Stimulated activated CD8-positive, alpha-beta memory T cell treated with anti-CD3 and anti-CD28 coated beads, Interleukin-12 subunit alpha, Interleukin-12 subunit beta, amount 100 ng/mL, for 24 hours (primary cell): ENCODE results near the gene RXFP3.

ENCODE experiments used
- DNase-seq: peaks from one replicate; pipeline ENCODE4 v3.0.0-alpha.2; 2020; ENCODE audit errors: extremely low read depth

Gene RXFP3

DNA sequence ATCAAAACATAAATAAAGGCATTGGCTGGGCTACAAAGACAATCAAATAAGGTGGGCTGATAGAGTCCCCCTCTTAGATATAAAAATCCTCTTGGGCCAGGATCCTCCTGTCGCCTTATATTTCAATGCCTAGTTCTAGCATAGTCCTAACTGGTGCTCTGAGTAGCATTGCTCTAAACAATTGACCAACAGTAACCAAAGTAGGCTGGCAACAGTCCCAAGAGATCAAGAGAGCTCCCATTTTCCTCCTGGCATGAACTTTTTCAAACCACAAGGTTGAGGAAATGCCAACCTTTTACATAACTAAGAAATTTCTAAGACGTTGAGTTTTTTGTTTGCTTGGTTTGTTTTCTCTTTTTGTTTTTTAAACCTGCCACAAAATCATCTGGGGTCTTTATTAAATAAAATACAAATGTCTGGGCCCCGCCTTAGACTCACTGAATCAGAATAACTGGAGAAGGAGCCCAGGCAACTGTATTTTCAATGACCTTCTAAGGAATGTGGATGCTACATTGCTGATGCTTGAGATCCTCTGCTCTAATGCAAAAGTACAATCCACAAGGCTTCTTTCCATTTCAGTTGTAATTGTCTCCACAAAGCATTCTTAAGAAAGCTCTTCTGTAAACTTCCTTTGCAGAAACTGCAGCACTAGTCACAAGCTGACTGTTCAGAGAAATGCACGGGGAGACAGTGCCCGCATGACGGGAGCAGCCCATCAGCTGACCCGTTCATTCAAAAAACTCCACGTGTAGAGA is 45.4 kb downstream of the RXFP3 start:
- no peak for DNase-seq

DNA sequence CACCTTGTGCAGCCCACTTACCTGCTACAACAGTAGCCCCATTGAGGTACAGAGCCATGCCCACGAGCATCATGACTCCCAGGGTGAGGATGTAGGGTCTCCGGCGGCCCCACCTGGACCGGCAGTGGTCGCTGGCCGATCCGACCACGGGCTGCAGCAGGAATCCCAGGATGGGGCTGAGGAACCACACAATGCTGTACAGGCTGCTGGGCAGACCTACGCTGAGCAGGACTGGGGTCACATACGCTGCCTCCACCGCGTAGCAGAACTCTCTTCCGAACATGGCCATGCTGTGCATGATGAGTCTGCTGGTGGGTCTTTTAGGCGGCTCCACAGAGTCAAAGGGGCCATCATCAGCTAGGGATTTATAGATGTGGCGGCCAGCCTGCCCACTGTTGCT is 48.0 kb downstream of the RXFP3 start:
- DNase-seq = no peak

DNA sequence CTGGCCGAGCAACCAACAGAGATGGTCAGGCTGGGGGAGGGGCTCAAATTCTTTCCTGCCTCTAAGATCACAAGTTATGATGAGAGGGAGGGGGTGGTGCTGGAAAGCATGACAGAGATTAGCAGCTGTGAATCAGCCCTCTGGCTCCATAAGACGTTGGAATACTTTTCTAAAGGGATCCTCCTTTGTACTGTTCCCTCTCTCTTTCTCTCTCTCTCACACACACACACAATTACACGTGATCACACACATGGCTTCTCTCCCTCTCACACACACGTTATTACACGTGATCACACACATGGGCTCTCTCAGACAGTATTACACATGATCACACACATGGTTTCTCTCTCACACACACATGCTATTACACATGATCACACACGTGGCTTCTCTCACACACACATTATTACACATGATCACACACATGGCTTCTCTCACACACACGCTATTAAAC is 48.5 kb downstream of the RXFP3 start, which contains the start of gene SLC45A2:
Gene SLC45A2 (minus strand): TSS at position 23 of the 454 bp plus-strand sequence. CDS start 110 bp downstream, outside the sequence.
- no peak for DNase-seq

DNA sequence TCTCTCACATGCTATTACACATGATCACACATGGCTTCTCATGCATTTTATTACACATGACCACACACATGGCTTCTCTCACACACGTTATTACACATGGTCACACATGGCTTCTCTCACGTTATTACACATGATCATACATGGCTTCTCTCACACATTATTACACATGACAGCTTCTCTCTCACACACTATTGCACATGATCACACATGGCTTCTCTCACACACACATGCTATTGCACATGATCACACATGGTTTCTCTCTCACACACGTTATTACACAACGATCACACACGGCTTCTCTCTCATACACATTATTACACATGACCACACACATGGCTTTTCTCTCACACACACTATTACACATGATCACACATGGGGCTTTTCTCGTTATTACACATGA is 49.3 kb downstream of the RXFP3 start:
- no peak for DNase-seq
